B cell (primary cell): Measurements from ENCODE around the gene ADAMTS14.

ENCODE experiments used
- EZH2 ChIP-seq: IDR thresholded peaks from 2 replicates; pipeline ENCODE4 v1.6.1; 2012; ENCODE audit warnings: borderline replicate concordance, low read depth, mild to moderate bottlenecking, moderate library complexity, low read length; ENCODE audit not compliant: insufficient read depth, poor library complexity, severe bottlenecking
- TF ChIP-seq, protein P1 (sequence below): fragments of 200-600 bp; IDR thresholded peaks from one replicate; pipeline ENCODE4 v1.8.0; 2022; ENCODE audit warnings: antibody characterized with exemption, mild to moderate bottlenecking

DNA sequence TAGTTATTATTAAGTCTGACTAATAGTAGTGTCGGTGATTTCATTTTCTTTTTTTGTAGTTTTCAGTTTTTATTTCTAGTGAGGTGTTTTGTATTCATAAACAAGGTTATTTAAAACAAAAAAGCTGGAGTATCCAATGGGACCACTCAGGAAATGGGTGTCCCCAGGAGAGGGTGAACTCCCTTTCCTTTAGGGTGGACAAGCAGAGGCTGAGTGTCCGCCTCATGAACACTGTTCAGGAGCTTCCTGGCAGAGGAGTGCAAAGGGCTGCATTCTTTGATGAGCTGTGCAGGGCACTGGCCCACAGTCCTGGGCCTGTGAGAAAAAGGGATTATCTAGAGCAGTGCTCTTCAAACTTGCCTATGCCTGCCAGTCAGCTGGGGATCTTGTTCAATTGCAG lies 56.0 kb downstream of the ADAMTS14 start:
- TF ChIP-seq, protein P1, sequence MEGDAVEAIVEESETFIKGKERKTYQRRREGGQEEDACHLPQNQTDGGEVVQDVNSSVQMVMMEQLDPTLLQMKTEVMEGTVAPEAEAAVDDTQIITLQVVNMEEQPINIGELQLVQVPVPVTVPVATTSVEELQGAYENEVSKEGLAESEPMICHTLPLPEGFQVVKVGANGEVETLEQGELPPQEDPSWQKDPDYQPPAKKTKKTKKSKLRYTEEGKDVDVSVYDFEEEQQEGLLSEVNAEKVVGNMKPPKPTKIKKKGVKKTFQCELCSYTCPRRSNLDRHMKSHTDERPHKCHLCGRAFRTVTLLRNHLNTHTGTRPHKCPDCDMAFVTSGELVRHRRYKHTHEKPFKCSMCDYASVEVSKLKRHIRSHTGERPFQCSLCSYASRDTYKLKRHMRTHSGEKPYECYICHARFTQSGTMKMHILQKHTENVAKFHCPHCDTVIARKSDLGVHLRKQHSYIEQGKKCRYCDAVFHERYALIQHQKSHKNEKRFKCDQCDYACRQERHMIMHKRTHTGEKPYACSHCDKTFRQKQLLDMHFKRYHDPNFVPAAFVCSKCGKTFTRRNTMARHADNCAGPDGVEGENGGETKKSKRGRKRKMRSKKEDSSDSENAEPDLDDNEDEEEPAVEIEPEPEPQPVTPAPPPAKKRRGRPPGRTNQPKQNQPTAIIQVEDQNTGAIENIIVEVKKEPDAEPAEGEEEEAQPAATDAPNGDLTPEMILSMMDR = no peak
- no peak for TF ChIP-seq EZH2
